Measurements from ENCODE around the gene PEAR1.

Gene PEAR1

DNA sequence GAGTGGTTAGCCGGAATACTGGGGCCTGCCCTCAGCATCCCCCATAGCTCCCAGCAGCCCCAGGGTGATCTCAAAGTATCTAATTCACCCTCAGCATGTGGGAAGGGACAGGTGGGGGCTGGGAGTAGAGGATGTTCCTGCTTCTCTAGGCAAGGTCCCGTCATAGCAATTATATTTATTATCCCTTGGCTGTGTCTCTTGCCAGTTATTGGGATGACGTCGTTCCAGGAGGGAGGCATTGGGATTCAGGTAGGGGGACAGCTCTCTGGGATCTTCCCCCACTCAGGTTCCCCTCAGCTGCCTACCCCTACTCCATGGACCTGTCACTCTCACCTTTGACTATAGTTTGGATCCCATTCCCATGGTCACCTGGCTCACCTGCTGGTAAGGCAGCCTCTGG is 11.9 kb upstream of the PEAR1 start:
- no peak for DNase-seq (ENCODE audit: low read depth, low spot score)

GRCh38 chr1:156882543-156882942 is 11.0 kb upstream of the PEAR1 start:
- DNase-seq (ENCODE audit: low read depth, low spot score), result peak; percentile 55

- no peak for DNase-seq (ENCODE audit: low read depth, low spot score)
Measured at GRCh38 chr1:156883919-156884318, 9.6 kb upstream of the PEAR1 start.

DNA sequence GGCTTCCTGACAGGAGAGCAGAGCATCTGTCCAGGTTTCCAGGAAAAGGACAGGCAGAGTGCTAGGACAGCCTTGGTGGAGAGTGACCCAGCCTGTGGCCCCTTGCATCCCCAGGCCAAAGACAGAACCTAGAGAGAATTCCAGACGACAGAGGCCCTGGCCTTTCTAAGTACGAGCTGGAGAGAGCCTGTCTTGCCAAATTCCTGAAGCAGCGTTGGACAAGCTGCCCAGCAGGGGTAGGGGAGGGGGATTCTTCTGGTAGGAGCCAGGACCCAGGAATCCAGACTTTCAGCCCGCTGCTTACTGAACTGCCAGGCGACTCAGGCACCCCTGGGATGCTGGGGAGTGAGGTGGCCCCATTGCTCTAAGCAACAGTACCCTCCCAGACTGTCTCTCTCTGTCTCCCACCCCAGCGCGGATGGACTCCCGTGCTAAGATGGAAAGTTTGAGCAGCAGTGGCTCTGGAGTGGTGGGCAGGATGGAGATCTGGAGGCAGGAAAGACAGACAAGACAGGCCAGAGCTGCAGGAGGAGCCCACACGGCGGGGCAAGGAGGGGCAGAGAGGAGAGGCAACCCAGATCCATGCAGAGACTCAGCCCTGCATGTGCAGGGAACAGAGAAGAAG is 8.8 kb upstream of the PEAR1 start:
- DNase-seq (ENCODE audit: low read depth, low spot score), result peak; percentile 68

DNA sequence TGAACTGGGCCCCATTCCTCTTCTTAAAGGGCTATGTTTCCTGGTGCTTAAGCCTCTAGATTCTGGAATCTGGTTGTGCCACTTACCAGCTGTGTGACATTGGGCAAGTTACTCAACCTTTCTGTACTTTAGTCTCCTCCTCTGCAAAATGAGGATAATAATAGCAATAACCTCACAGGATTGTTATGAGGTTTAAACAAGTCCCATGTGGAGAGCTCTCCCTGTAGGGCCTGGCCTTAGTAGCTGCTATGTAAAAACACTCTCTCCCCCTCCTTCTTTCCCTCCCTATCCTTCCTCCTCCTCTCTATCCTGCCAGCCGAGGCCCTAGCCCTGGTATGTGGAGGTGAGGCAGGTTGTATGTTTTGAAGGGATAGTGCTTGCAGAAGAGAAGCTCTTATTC is 8.2 kb upstream of the PEAR1 start:
- DNase-seq (ENCODE audit: low read depth, low spot score), result no peak

GRCh38 chr1:156885880-156886355 is 7.6 kb upstream of the PEAR1 start:
- no peak for DNase-seq (ENCODE audit: low read depth, low spot score)

DNA sequence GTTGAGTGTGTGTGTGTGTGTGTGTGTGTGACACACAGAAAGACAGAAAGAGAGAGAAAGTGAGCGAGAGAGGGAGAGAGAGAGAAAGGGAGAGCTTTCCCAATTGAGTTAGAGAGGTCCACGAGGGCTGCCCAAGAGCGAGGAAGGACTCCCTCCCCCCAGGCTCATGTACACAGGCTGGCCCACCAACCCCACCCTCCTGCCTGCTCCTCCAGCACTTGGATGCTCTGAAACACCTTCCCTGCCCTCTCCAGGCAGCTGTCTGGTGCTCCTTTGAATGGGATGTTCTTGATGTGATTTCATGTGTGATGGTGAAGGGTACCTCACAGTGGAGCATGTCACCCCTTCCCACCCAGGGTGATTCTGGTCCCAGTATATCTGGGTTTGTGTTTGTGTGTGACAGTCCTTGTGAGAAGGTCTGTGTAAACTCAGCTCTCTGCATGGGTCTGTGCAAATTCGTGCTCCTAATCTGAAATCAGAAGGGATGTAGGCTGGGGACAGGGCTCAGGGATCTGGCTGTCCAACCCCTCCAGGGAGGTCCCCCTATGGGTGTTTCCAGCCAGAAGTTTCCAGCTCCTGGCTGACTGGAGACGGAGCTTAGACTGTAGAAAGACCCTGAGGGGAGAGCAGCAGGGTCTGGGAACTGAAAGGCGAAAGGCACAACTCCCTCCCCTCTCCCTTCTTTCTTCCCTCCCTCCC is 6.8 kb upstream of the PEAR1 start:
- peak; percentile 35 for DNase-seq (ENCODE audit: low read depth, low spot score)

DNA sequence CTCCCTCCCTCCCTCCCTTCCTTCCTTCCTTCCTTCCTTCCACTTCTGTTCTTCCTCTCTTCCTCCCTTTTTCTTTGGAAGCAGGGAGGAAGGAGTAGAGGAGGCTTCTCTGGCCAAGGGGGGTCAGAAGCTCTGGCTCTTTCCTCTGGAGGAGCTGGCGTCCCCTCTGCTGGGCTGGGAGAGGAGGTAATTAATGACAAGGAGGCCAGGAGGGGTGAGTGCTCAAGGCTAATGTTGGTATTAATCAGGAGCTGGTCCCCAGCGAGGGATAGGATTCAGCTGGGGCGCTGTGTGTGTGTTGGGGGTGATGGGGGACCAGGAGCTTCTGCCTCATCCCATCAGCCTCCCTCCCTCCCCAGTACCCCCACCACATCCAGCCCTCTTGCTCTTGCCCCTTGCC is 6.2 kb upstream of the PEAR1 start:
- no peak for DNase-seq (ENCODE audit: low read depth, low spot score)

DNA sequence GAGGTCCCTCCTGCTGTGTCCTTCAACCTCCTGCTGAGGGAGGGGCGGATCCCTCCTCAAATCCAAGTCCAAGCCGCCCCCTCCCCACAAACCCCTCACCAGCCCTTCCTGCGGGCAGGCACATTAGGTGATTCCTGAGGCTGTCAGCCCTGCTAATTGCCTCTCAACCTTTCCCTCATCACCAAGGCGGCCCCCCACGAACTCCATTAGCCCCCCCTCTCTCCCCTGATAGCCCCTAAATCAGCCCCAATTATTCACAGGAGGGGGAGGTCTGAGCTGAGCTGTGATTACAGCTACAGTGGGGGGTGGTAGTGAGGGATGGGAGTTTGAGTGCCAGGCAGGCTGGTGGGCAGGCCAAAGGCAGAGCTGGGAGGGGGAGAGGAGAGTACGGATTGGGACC is 5.8 kb upstream of the PEAR1 start:
- no peak for DNase-seq (ENCODE audit: low read depth, low spot score)

DNA sequence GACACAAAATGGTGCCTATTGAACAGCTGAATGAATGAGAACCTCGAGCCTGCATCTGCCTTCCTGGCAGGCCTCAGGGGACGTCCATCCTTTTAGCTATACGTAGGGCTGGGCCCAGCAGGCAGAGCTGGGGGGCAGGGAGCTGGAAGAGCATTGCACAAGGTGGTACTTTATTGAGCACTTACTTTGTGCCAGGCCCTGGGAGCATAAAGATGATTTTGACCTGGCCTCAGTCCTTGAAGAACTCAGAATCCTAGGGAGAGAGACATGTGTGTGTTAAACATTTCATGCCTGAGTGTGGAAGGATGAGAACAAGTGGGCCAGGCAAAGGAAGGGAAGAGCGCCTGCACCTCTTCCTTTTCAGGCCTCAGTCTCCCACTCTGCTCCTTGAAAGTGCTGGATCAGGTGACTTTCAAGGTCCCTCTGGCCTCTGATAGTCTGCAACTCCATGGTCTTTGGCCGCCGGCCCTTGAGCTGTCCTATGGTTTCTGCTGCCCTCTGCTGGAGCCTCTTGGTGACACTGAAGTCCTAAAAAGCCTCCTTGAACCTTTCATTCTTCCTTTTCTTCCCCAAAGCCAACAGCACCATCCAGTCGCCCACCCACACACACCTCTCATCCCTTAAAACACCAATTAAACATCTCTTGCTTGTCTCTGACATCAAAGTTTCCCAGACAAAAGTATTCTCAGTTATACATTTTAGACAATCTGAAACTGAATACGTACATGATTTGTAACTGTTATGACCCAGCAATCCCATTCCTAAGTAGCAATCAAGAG is 3.5 kb upstream of the PEAR1 start:
- peak; percentile 88 for DNase-seq (ENCODE audit: low read depth, low spot score)

- peak; percentile 93 for DNase-seq (ENCODE audit: low read depth, low spot score)
Measured at GRCh38 chr1:156892190-156893047, 1.1 kb upstream of the PEAR1 start.

GRCh38 chr1:156894001-156894400 is 483 bp downstream of the PEAR1 start:
- DNase-seq (ENCODE audit: low read depth, low spot score), result no peak

DNA sequence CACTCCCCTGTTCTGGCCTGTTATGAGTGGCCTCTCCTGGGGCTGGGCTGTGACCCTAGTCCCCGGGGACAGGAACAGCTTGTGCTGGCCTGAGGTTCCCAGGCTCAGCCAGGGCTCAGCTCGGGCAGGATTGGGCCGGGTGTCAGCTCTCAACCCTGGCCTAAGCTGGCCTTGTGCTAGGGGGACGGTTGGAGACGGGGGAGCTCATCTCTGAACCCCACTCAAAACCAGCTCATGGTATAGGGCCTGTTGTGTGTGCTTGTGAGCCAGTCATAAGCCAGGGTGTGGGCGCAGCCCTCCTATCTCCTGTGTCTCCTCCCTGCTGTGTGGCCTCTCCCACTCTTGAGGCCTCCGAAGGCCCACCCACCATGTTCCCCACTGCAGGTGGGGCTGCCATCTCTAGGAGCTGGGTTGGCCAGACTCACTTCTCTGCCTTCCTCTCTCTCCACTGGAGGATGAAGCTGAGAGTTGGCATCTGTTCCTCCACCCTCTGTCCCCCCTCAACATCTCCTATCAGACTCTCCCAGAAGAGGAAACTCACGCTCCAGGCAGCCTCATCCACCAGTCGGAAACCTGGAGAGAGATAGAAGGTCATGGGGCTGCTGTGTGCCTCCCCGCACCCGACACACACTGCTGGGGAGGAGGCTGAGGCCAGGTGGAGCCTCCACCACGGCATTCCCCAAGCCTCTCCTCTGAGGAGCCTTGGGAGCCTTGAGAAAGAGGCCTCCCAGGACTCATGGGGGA is 1.4 kb downstream of the PEAR1 start:
- peak; percentile 29 for DNase-seq (ENCODE audit: low read depth, low spot score)

DNA sequence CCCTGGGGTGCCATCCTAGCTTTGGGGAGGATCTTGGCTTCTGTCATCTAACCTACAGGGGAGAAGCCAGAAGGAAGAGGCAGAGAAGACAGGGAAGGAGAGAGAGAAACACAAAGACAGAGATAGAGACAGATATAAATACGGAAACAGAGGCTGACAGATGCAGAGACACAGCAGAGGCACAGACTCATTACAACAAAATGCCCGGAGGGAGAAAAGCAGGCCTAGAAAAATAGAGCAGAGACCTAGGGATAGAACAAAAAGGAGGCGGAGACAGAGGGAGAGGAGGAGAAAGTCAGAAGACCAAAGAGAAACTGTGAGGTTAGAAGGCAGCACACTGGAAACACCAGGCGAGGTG is 1.9 kb downstream of the PEAR1 start:
- DNase-seq (ENCODE audit: low read depth, low spot score), result peak; percentile 84

DNA sequence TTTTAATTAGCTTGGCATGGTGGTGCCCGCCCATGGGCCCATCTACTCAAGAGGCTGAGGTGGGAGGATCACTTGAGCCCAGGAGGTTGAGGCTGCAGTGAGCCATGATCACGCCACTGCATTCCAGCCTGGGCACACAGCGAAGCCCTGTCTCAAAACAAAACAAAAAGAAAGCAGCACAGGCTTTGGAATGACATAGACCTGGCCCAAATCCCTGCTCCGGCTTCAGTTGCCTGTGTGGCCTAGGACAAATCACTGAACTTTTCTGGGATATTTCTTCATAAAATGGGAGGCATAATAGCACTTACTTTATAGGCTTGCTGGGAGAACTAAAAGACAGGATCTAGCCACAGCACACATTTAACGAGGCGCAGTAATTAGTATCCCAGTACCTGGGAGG is 2.4 kb downstream of the PEAR1 start:
- DNase-seq (ENCODE audit: low read depth, low spot score), result peak; percentile 25

DNA sequence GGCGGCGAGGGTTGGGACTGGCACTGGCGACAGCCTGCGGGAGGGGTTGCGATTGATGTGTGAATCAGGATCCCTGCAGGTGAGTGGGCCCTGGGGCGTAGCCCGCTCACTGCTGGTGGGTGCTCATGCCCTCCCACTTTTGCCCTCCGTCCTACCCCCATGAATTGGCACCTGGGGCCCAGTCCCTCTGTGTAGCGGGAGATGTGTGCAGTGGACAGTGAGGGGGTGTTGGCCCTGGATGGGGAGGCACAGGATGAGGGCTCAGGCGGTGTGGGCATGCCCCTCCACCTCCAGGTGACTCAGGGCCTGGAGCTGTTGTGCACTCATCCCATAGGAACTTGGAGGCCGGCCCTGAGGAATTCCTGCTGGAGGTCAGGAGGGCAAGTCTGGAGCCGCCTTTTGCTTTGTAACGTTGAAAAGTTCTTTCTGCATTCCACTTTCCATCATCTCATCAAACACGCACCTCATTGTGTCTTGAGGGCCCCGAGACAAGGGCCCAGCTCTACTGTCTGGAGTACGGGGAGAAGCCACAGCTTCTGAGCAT is 3.0 kb downstream of the PEAR1 start:
- peak; percentile 90 for DNase-seq (ENCODE audit: low read depth, low spot score)

DNA sequence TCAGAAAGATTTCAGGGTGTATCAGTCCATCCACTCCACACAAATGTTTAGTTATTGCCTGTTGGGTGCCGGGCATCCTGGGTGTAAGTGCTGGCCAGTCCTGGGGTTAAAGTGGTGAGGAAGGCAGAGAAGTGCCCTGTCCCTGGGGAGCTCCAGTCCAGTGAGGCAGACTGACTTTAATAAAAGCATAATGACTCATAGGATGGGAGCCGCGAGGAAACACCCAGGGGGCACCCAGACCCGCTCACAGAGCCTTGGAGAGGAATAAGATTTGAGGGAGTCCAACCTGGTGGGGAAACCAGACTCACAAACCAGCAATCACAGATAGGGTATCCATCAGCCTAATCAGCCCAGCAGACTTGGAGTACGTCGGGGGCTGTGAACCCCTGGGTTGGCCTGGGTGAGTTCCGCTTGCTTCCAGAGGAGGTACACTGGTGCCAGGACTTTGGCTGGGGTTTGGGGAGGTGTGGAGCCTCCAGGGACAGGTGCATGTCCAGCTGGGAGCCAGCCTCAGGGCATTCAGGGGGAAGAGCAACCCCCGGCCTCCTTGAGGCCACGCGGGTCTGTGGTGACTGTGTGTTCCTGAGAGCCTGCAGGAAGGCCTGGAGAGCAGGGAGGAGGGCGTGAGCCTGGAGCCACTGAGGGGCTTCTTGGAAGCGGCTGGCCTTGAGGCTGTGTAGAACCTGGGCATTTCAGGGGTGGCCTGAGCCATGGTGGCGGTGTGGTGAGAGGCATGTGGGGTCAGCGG is 3.7 kb downstream of the PEAR1 start:
- peak; percentile 52 for DNase-seq (ENCODE audit: low read depth, low spot score)

GRCh38 chr1:156898161-156898566 is 4.6 kb downstream of the PEAR1 start:
- DNase-seq (ENCODE audit: low read depth, low spot score), result peak; percentile 84

GRCh38 chr1:156898971-156899664 is 5.6 kb downstream of the PEAR1 start:
- no peak for DNase-seq (ENCODE audit: low read depth, low spot score)
